GM19438 (cell line): ENCODE measurements around the gene ZNF644.
"Not testable (repeated sequence)": the region's sequence is repeated elsewhere in the genome, so short reads cannot be mapped to it uniquely, and the experiment has no call there.

ENCODE experiments used
- ATAC-seq: cut with Tn5 transposase; IDR thresholded peaks from one replicate; pipeline ENCODE4 v1.9.1; 2021; ENCODE audit warnings: low read depth; ENCODE audit not compliant: unreplicated experiment

ZNF644 gene

GRCh38 chr1:90940746-90941145 lies 81.1 kb downstream of the ZNF644 start:
- ATAC-seq = no peak

- no peak for ATAC-seq
Observed at GRCh38 chr1:90936731-90937130, 85.1 kb downstream of the ZNF644 start.

DNA sequence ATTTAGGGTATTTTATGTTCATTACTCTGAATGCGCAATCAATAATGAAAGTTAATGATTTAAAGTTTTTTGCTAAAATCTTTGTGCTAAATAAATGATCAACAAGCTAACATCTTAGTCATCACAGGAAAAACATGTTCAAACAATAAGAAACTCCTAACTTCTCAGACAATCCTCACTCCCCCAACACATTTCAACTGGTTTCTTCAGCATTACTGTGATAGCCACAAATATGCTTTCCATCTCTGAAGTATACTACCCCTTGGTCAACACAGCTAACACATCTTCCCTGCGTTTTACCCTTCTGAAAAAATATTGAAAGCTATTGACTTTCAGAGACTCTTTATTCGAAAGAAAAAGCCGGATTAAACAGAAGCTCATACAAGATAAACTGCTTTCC lies 85.8 kb downstream of the ZNF644 start:
- no peak for ATAC-seq

DNA sequence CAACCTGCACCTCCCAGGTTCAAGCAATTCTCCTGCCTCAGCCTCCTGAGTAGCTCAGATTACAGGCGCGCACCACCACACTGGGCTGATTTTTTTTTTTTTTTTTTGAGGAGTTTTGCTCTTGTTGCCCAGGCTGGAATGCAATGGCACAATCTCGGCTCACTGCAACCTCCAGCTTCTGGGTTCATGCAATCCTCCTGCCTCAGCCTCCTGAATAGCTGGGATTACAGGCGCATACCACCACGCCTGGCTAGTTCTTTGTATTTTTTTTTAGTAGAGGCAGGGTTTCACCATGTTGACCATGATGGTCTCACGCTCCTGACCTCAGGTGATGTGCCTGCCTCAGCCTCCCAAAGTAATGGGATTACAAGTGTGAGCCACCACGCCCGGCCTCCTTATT lies 93.6 kb downstream of the ZNF644 start:
- ATAC-seq = not testable (repeated sequence)

DNA sequence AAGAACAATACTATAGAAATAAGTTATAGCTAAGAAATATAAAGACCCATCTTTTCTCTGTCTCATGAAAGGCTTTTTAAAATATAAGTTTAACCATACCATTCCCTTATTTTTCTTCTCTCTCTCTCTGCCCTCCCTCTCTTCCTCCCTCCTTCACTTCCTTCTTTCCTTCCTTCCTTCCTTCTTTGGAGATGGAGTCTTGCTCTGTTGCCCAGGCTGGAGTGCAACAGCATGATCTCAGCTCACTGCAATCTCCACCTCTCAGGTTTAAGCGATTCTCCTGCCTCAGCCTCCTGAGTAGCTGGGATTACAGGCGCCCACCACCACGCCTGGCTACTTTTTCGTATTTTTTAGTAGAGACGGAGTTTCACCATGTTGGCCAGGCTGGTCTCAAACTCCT lies 94.2 kb downstream of the ZNF644 start:
- ATAC-seq = not testable (repeated sequence)

GRCh38 chr1:90926971-90927370 lies 94.9 kb downstream of the ZNF644 start:
- no peak for ATAC-seq

- no peak for ATAC-seq
Observed at GRCh38 chr1:90925928-90926869, 95.6 kb downstream of the ZNF644 start.

DNA sequence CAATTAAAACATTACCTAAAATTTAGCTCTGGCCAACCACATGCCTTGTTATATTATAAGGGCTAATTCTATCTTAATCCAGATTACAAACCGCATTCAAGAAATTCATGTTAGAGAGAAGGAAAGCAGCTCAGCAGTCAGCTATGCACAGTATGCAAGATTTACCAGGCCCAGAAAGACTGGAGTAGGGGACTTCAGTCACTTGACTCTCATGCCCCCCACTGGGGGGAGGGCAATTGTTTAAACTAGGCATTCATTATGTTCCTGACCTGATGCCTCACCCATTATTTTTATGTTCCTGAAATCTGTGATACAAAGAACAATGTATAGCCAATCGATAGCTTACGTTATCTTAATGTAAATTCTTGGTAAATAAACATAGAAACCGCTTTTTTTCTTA lies 96.9 kb downstream of the ZNF644 start:
- no peak for ATAC-seq

- no peak for ATAC-seq
Observed at GRCh38 chr1:90922996-90923395, 98.8 kb downstream of the ZNF644 start.

DNA sequence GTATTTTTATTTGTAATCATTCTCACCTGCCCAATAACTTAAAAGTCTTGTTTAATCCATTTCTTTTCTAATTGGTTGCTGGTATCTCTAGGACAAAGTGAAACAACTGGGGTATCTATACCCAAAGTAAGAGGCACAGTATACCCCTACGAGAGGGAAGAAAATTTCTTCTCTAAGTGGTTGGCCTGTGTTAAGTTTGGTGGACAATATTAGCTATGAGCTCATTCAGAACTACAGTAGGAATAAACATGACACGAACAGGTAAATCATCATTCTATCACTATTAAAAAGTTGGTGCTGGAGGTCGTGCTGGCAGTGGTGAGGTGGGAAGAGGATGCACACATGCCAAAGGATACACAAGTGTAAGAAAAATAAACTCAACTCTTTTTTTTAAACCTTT lies 99.6 kb downstream of the ZNF644 start:
- no peak for ATAC-seq

GRCh38 chr1:90919900-90920299 lies 101.9 kb downstream of the ZNF644 start:
- no peak for ATAC-seq

DNA sequence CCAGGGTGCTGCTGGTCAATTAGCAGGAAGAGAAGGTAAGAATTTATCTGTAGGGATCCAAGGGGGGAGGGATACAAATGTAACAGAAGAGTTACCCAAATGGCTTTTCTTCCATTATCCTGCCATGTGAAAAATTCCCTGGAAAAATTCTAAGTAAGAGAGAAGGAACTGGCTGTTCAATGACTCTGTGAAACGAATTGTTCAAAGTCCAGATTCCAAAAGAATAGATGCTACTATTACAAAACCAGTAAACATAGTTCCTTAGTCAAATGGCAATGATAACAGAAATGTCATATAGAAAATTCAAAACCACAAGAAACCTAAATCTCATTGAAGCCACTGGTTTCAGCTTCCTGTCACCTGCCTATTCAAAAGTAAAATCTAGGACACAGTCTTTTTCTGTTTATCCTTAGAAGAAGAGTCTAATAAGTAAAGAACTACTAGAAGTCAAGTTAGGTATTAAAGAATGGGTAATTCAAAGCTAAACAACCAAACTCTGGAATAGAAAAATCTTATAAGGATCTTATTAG lies 102.6 kb downstream of the ZNF644 start:
- no peak for ATAC-seq

DNA sequence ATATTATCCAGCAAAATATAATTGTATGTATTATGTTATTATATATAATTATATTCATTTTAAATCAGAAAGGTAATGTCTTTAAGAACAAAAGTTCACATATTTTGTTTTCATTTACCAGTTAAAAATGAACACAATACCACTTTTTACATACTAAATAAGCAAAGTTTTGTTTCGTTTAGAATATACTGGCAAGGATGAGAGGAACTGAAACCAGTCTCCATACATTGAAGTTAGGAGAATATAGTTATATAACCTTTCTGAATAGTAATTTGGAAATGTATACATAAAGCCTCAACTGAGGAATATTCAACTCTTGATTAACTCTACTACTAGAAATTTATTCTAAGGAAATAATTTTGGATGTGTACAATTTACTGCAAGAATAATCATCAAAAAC lies 110.5 kb downstream of the ZNF644 start:
- ATAC-seq = no peak

- no peak for ATAC-seq
Observed at GRCh38 chr1:90902672-90903071, 119.2 kb downstream of the ZNF644 start.

- ATAC-seq = no peak
Observed at GRCh38 chr1:90899263-90899662, 122.6 kb downstream of the ZNF644 start.

DNA sequence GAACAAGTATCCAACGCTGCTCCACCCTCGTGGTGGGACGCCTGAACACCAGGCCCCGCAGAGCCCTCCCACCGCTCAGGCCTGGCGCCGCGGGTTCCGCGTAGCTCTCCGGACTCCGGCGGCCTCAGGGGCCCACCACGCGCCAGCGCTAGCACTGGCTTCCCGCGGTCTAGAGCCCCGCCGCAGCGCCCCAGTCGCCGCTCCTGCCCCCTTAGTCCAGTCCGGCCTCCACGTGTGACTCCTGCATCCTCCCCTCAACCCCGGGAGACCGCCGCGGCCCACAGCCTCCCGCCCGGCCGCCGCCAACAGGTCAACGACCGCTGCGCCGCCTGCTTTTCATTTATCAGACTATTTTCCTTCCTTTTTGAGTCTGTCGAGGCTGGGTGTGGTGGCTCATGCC lies 128.2 kb downstream of the ZNF644 start:
- not testable (repeated sequence) for ATAC-seq

- not testable (repeated sequence) for ATAC-seq
Observed at GRCh38 chr1:90892884-90893283, 129.0 kb downstream of the ZNF644 start.

DNA sequence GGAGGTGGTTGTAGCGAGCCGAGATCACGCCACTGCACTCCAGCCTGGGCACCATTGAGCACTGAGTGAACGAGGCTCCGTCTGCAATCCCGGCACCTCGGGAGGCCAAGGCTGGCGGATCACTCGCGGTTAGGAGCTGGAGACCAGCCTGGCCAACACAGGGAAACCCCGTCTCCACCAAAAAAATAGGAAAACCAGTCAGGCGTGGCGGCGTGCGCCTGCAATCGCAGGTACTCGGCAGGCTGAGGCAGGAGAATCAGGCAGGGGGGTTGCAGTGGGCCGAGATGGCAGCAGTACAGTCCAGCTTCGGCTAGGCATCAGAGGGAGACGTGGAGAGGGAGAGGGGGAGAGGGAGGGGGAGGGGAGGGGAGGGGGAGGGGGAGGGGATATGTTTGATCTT lies 129.6 kb downstream of the ZNF644 start:
- ATAC-seq = not testable (repeated sequence)

- not testable (repeated sequence) for ATAC-seq
Observed at GRCh38 chr1:90891756-90892155, 130.1 kb downstream of the ZNF644 start.

DNA sequence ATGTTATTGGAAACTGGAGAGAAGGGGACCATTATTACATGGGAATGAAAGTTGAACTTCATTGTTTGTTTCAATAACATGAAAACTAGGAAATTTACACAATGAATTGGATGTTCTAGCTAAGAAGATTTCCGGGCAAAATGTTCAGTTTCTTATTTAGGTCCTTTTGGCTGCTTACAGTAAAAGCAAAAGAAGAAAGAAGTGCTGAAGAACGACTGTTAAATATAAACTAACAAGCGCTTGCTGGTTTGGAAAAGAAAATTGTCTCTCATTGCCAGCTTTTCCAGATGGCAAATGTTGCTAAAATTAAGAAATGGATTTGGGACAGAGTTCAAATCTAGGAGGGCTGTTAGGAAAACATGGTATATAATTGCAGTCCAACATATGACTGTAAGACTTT lies 139.6 kb downstream of the ZNF644 start:
- no peak for ATAC-seq

DNA sequence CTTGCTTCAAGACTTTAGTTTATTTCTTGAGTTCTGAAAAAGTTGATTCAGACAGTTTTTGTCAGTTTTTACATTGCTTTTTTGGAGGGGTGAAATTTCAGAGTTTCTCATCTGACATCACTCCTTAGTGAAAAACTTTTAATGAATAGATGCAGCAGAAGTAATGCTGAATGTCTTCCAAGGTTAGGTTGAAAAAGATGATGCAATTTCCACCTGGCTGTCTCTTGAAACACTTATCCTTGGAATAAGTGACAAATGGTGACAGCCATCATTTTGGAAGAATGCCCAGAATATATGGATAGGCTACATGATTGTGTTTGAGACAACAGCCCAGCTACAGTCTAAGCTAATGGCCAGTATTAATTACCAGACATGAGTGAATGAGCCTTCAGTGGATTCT lies 140.8 kb downstream of the ZNF644 start:
- ATAC-seq = no peak

GRCh38 chr1:90879281-90879680 lies 142.6 kb downstream of the ZNF644 start:
- no peak for ATAC-seq
